PC-3 (cell line): ENCODE measurements around the gene SNRPA. TPM values are rescaled to one million over a fixed set of nuclear protein-coding genes. Genes with fewer than 3 reads are reported as not detected.

Experiments
- ATAC-seq: fragments of 200-7000 bp; cut with Tn5 transposase; 2 replicates; pipeline ENCODE4 v1.9.1; 2020; ENCODE audit warnings: mild to moderate bottlenecking, moderate library complexity
- BruUV-seq: library from RNA; stranded (reverse); fragments of 400-500 nt; replicated peaks from 2 replicates; lab custom pipeline; 2021; lab: Mats Ljungman, UMichigan
- CTCF ChIA-PET: fragments of 300-600 bp; sonication (Branson Sonifier 250); formaldehyde crosslinking; loops from one replicate; lab custom pipeline; 2022; ENCODE audit warnings: antibody characterized with exemption; lab: Charles Lee
- POLR2A ChIA-PET: fragments of 300-600 bp; sonication (Branson Sonifier 250); formaldehyde crosslinking; loops from one replicate; lab custom pipeline; 2022; ENCODE audit warnings: antibody characterized with exemption; ENCODE audit not compliant: unreplicated experiment; lab: Charles Lee
- DNase-seq: peaks from one replicate; pipeline ENCODE4 v3.0.0-alpha.2; 2015
- H2AFZ ChIP-seq: fragments of 300-600 bp; sonication (generic); 2 replicates; pipeline ENCODE4 v1.6.0; 2016; ENCODE audit warnings: antibody characterized with exemption, low read length
- H3F3A ChIP-seq: fragments of 300-600 bp; sonication (generic); one replicate; pipeline ENCODE4 v1.6.0; 2017; ENCODE audit warnings: antibody characterized with exemption, low read length, control low read depth, mild to moderate bottlenecking; ENCODE audit not compliant: unreplicated experiment
- H3K27ac ChIP-seq: fragments of 300-600 bp; sonication (generic); 2 replicates; pipeline ENCODE4 v1.5.1; 2016; ENCODE audit warnings: mild to moderate bottlenecking, low read length
- H3K27me3 ChIP-seq: fragments of 300-600 bp; sonication (generic); 2 replicates; pipeline ENCODE4 v1.6.1; 2016; ENCODE audit warnings: low read length, mixed read lengths
- H3K36me3 ChIP-seq: fragments of 300-600 bp; sonication (generic); 2 replicates; pipeline ENCODE4 v1.6.1; 2016; ENCODE audit warnings: low read depth, mixed run types, low read length, mixed read lengths
- H3K4me1 ChIP-seq: fragments of 300-600 bp; sonication (generic); 2 replicates; pipeline ENCODE4 v1.5.1; 2016; ENCODE audit warnings: low read length; ENCODE audit not compliant: insufficient read depth
- H3K4me2 ChIP-seq: fragments of 300-600 bp; sonication (generic); 2 replicates; pipeline ENCODE4 v1.6.0; 2016; ENCODE audit warnings: low read length
- H3K4me3 ChIP-seq: fragments of 300-600 bp; sonication (generic); 2 replicates; pipeline ENCODE4 v1.5.1; 2016; ENCODE audit warnings: mild to moderate bottlenecking, low read length, mixed read lengths
- H3K79me2 ChIP-seq: fragments of 300-600 bp; sonication (generic); 2 replicates; pipeline ENCODE4 v1.6.1; 2017; ENCODE audit warnings: low read length, mixed read lengths
- H3K9ac ChIP-seq: fragments of 300-600 bp; sonication (generic); 2 replicates; pipeline ENCODE4 v1.6.0; 2016; ENCODE audit warnings: mild to moderate bottlenecking, low read length
- H3K9me2 ChIP-seq: fragments of 300-600 bp; sonication (generic); replicated peaks from 2 replicates; pipeline ENCODE4 v1.6.1; 2016; ENCODE audit warnings: mixed run types, low read length, mixed read lengths
- H3K9me3 ChIP-seq: fragments of 300-600 bp; sonication (generic); 2 replicates; pipeline ENCODE4 v1.6.1; 2016; ENCODE audit warnings: low read length, mixed read lengths
- H4K20me1 ChIP-seq: fragments of 300-600 bp; sonication (generic); 2 replicates; pipeline ENCODE4 v1.6.1; 2016; ENCODE audit warnings: low read length, mixed read lengths
- CTCF ChIP-seq: fragments of 300-600 bp; sonication (generic); conservative IDR thresholded peaks from 2 replicates; pipeline ENCODE4 v1.5.1; 2017; ENCODE audit warnings: antibody characterized with exemption, low read depth, mild to moderate bottlenecking, low read length
- EZH2 ChIP-seq: fragments of 300-600 bp; sonication (generic); IDR thresholded peaks from one replicate; pipeline ENCODE4 v1.6.1; 2017; ENCODE audit warnings: antibody characterized with exemption, mild to moderate bottlenecking, low read length; ENCODE audit not compliant: unreplicated experiment
- EZH2phosphoT487 ChIP-seq: fragments of 300-600 bp; sonication (generic); IDR thresholded peaks from 2 replicates; pipeline ENCODE4 v1.6.1; 2018; ENCODE audit warnings: mild to moderate bottlenecking, antibody characterized with exemption, low read length, borderline replicate concordance
- intact Hi-C: fragments of 100-400 bp; cut with micrococcal nuclease; formaldehyde crosslinking; loops from 2 replicates; pipeline ENCODE4 v1.9.0; 2023
- total RNA-seq: library from RNA; depleted of rRNA; stranded (reverse); fragments of >200 nt; gene quantifications from 2 replicates; pipeline ENCODE4 v1.2.3, GENCODE V29; 2014

Gene SNRPA
- total RNA-seq, 1 experiment from 2014 or later, result 243 TPM

GRCh38 chr19:40704491-40705361, 46.3 kb upstream of the SNRPA start:
- no peaks in the 10 kb centered on the region for H3F3A ChIP-seq
- H3K27me3 ChIP-seq, result no peaks in the 10 kb centered on the region
- TF ChIP-seq CTCF (no peak), EZH2phosphoT487 (no peak), EZH2 (no peak)
- H4K20me1 ChIP-seq, result no peaks in the 10 kb centered on the region
- no peak overlapping the region for H3K27ac ChIP-seq
- POLR2A ChIA-PET, result no interaction called here
- H3K9ac ChIP-seq, result no peak overlapping the region
- H3K9me3 ChIP-seq, result no peaks in the 10 kb centered on the region
- H3K79me2 ChIP-seq, result no peaks in the 10 kb centered on the region
- H3K4me2 ChIP-seq, result no peak overlapping the region
- intact Hi-C loops, result no loop called here
- H2AFZ ChIP-seq, result no peak overlapping the region
- H3K4me3 ChIP-seq, result no peak overlapping the region
- no peaks in the 10 kb centered on the region for H3K9me2 ChIP-seq
- no peak for ATAC-seq
- DNase-seq, result no peak
- BruUV-seq, result no TSS peak
- no peaks in the 10 kb centered on the region for H3K4me1 ChIP-seq
- no peaks in the 10 kb centered on the region for H3K36me3 ChIP-seq
- CTCF ChIA-PET, result no interaction called here

- Histone ChIP-seq H3K4me3 (no peak overlapping the region), H4K20me1 (no peaks in the 10 kb centered on the region), H3F3A (no peaks in the 10 kb centered on the region), H3K9ac (no peak overlapping the region), H3K4me1 (no peaks in the 10 kb centered on the region), H3K9me2 (no peaks in the 10 kb centered on the region), H3K79me2 (no peaks in the 10 kb centered on the region), H2AFZ (no peak overlapping the region), H3K9me3 (no peaks in the 10 kb centered on the region), H3K27me3 (no peaks in the 10 kb centered on the region), H3K27ac (no peak overlapping the region), H3K36me3 (no peaks in the 10 kb centered on the region), H3K4me2 (no peak overlapping the region)
- DNase-seq (no peak), ATAC-seq (no peak)
- CTCF ChIA-PET, result no interaction called here
- BruUV-seq, result no TSS peak
- intact Hi-C loops, result no loop called here
- TF ChIP-seq EZH2 (no peak), CTCF (no peak), EZH2phosphoT487 (no peak)
- POLR2A ChIA-PET, result no interaction called here
Measured at GRCh38 chr19:40705362-40705651, 45.7 kb upstream of the SNRPA start.

- H2AFZ ChIP-seq, result no peak overlapping the region
- ATAC-seq (no peak), DNase-seq (no peak)
- POLR2A ChIA-PET, result no interaction called here
- no peaks in the 10 kb centered on the region for H3F3A ChIP-seq
- no TSS peak for BruUV-seq
- no peak overlapping the region for H3K4me2 ChIP-seq
- H3K9me3 ChIP-seq, result no peaks in the 10 kb centered on the region
- no peaks in the 10 kb centered on the region for H4K20me1 ChIP-seq
- no peak overlapping the region for H3K9ac ChIP-seq
- no peaks in the 10 kb centered on the region for H3K27me3 ChIP-seq
- no peaks in the 10 kb centered on the region for H3K4me1 ChIP-seq
- intact Hi-C loops, result no loop called here
- TF ChIP-seq EZH2, result no peak
- no peak for TF ChIP-seq CTCF
- TF ChIP-seq EZH2phosphoT487, result no peak
- H3K27ac ChIP-seq, result no peak overlapping the region
- no peaks in the 10 kb centered on the region for H3K9me2 ChIP-seq
- no peak overlapping the region for H3K4me3 ChIP-seq
- H3K79me2 ChIP-seq, result no peaks in the 10 kb centered on the region
- no peaks in the 10 kb centered on the region for H3K36me3 ChIP-seq
- CTCF ChIA-PET, result no interaction called here
Measured at GRCh38 chr19:40705950-40706619, 44.9 kb upstream of the SNRPA start.
